Mucosa of rectum (tissue), 2 donors: ENCODE results near the gene GPT2.

Source experiments
- H3K27ac ChIP-seq, 2 donors: one replicate each; pipeline ENCODE4 v1.7.0; 2013; ENCODE audit warnings: inconsistent platforms in 2 of 2, low read depth in 2 of 2, low read length in 2 of 2
- H3K27me3 ChIP-seq, 2 donors: one replicate each; pipeline ENCODE4 v1.7.0; 2013; ENCODE audit warnings: low read length in 2 of 2; ENCODE audit not compliant: control insufficient read depth in 2 of 2, insufficient read depth in 2 of 2
- H3K36me3 ChIP-seq, 2 donors: one replicate each; pipeline ENCODE4 v1.7.0; 2013; ENCODE audit warnings: low read length in 2 of 2; ENCODE audit not compliant: control insufficient read depth in 2 of 2, insufficient read depth in 2 of 2
- H3K4me1 ChIP-seq, 2 donors: one replicate each; pipeline ENCODE4 v1.7.0; 2013; ENCODE audit warnings: low read length in 2 of 2, mild to moderate bottlenecking in 1 of 2; ENCODE audit not compliant: control insufficient read depth in 2 of 2, insufficient read depth in 2 of 2
- H3K4me3 ChIP-seq, 2 donors: one replicate each; pipeline ENCODE4 v1.7.0; 2013; ENCODE audit warnings: low read length in 2 of 2
- H3K9ac ChIP-seq, 2 donors: one replicate each; pipeline ENCODE4 v1.7.0; 2013; ENCODE audit warnings: low read length in 2 of 2, low read depth in 1 of 2, mild to moderate bottlenecking in 1 of 2
- H3K9me3 ChIP-seq, 2 donors: one replicate each; pipeline ENCODE4 v1.7.0; 2013; ENCODE audit warnings: low read length in 2 of 2; ENCODE audit not compliant: control insufficient read depth in 2 of 2
- donor health status: healthy.
- donor health status: Normal muscosa, but diverticular disease.

GPT2 gene

GRCh38 chr16:46968063-46968435 is 83.9 kb downstream of the GPT2 start:
- Histone ChIP-seq H3K36me3 (peaks cover 57 to 69% of the 10 kb centered on the region in 2 donors), H3K27ac (no peak overlapping the region), H3K4me1 (peaks cover 6 to 14% of the 10 kb centered on the region in 2 donors), H3K9ac (no peak overlapping the region), H3K4me3 (no peak overlapping the region), H3K9me3 (no peaks in the 10 kb centered on the region), H3K27me3 (no peaks in the 10 kb centered on the region)

DNA sequence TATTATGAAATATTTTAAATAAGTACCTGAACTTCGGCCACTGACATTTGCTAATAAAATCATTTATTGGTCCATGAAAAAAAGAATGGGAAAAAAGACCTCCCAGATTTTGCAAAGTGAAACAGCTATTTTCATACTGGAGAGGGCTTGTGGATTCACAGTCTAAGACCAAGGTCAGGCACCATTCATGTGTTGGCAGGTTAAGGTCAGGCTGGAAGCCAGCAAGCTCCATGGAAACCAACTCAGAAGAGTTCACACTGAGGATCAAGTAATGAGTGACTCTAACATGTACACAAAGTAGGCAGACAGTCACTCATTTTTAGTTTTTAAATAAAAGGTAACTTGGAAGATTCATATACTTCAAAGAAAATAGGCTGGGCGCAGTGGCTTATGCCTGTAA is 85.9 kb downstream of the GPT2 start:
- peaks cover 43 to 50% of the 10 kb centered on the region in 2 donors for H3K36me3 ChIP-seq
- no peak overlapping the region for H3K27ac ChIP-seq

DNA sequence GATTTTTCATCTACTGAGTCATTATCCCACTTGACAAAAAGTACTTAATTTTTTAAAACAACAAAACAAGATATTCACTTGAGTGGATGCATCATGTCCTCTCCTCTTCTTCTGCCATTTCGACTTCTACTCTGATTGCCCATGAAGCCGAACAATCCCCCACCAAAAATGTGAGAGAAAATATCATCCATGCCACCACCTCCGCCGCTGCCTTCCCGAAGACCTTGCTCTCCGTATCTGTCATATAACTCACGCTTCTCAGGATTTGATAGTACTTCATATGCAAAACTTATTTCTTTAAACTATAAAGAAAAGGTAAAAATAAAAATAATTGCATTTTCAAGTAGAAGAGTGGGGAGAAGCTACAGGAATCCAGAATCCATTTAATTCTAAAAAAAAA is 87.1 kb downstream of the GPT2 start:
- Histone ChIP-seq H3K9me3 (no peaks in the 10 kb centered on the region), H3K9ac (no peak overlapping the region), H3K4me1 (peaks cover 16 to 19% of the 10 kb centered on the region in 2 donors), H3K36me3 (peaks cover 38% of the 10 kb centered on the region in 2 donors), H3K27me3 (no peaks in the 10 kb centered on the region), H3K4me3 (no peak overlapping the region), H3K27ac (no peak overlapping the region)

More for the DNA sequence above, 85.9 kb downstream of the GPT2 start:
- peaks cover 16 to 19% of the 10 kb centered on the region in 2 donors for H3K4me1 ChIP-seq
- H3K4me3 ChIP-seq = no peak overlapping the region
- no peak overlapping the region for H3K9ac ChIP-seq
- H3K27me3 ChIP-seq = no peaks in the 10 kb centered on the region
- no peaks in the 10 kb centered on the region for H3K9me3 ChIP-seq

DNA sequence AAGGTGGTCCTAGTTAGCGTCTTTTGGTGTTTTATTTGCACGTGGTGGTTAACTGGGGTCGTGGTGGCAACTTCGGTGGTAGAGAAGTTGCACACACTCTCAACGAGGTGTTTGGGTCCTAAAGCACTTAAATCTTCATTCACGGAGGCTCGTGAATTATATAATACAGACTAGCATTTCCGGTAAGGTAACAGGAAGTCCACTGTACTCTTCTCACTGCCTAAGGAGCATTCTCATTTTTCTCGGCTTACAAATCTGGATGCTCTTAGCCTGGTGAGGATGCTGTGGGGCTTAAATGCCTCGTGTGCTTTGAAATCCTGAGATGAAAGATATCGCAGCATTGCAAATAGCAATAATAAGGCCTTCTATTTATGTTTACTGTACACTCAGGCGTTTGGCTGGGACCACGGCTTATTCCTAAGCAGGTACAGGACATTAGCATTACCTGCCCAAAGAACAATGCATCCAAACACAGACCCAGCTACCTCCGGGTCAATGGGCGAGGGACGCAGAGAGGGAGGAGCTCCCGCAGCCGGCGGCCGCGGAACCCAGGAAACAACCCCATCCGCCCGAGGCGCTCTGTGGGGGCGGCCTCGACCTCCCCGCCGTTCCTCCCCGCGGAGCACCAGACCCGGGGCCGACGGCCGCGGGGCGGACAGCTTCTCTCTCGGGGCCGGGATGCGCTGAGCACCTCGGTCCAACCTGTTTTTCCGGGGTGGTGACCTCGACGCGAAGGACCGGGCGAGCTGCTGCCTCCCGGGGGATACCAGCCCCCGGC is 88.5 kb downstream of the GPT2 start:
- H3K4me3 ChIP-seq = peak overlapping the region; percentile 90 to 96
- peaks cover 16 to 17% of the 10 kb centered on the region in 2 donors for H3K4me1 ChIP-seq
- H3K9ac ChIP-seq = peak overlapping the region; percentile 94 to 96
- H3K27ac ChIP-seq = peak overlapping the region; percentile 97 to 98
- no peaks in the 10 kb centered on the region for H3K27me3 ChIP-seq
- peaks cover 26% of the 10 kb centered on the region in 2 donors for H3K36me3 ChIP-seq
- no peaks in the 10 kb centered on the region for H3K9me3 ChIP-seq

DNA sequence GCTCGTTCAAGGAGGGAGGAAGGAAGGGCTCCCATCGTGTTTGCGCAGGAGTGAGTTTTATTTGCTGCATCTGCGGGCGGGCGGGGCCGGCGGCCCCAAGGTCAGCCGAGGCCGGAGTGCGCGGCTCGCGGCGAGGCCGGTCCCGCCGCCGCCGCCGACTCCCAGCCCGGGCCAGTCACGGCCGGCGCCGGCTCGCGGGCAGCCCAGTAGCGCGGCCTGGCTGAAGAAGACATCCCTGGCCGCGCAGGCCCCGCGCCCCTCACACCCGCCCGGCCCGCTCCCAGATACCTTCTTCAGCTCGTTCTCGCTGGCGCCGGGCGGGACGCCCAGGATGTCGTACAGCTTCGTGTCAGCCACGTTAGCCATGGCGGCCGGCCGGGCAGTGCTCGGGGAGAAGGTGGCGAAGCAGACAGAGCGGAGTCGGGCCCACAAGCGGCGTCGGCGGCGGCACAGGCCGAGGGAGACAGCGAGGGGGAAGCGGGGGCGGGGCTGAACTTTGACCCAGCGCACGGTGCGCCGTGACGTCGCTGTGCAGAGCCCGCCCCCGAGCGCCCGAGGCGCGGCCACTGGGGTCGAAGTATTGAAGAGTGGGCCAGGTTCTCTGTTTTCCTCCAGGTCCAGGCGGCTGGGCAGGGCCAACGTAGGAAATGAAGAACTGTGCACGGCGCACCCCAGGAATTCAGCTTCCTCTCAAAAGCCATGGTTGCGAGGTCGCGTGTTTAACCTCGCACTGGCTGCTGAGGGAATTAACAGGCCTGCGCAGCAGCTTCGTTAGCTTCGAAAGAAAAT is 89.2 kb downstream of the GPT2 start, which contains the start of gene DNAJA2:
DNAJA2 (minus strand) TSS at position 468 of the 789 bp plus-strand sequence; CDS start at position 366, 102 bp downstream.
- Histone ChIP-seq H3K4me3 (peak within 1 kb of the TSS; percentile 90 to 96), H3K27ac (peak within 1 kb of the TSS; percentile 97 to 98)

GRCh38 chr16:46973996-46974324 is 89.8 kb downstream of the GPT2 start:
- Histone ChIP-seq H3K9me3 (no peaks in the 10 kb centered on the region), H3K27me3 (no peaks in the 10 kb centered on the region), H3K9ac (peak overlapping the region; percentile 94 to 96), H3K27ac (peak overlapping the region; percentile 97 to 98), H3K4me1 (peaks cover 16 to 17% of the 10 kb centered on the region in 2 donors), H3K36me3 (peaks cover 12 to 13% of the 10 kb centered on the region in 2 donors), H3K4me3 (peak overlapping the region; percentile 90 to 96)

More for the DNA sequence above, 89.2 kb downstream of the GPT2 start, which contains the start of gene DNAJA2:
- Histone ChIP-seq H3K36me3 (peaks cover 18% of the 10 kb centered on the region in 2 donors), H3K9ac (peak within 1 kb of the TSS; percentile 94 to 96), H3K27me3 (no peaks in the 10 kb centered on the region), H3K4me1 (peaks cover 16 to 17% of the 10 kb centered on the region in 2 donors), H3K9me3 (no peaks in the 10 kb centered on the region)

- no peaks in the 10 kb centered on the region for H3K27me3 ChIP-seq
- H3K27ac ChIP-seq = peak overlapping the region; percentile 97 to 98
Observed at GRCh38 chr16:46974352-46974751, 90.2 kb downstream of the GPT2 start.

GRCh38 chr16:46975165-46975564 is 91.0 kb downstream of the GPT2 start:
- Histone ChIP-seq H3K9me3 (no peaks in the 10 kb centered on the region), H3K4me1 (peaks cover 15 to 16% of the 10 kb centered on the region in 2 donors), H3K27me3 (no peaks in the 10 kb centered on the region), H3K9ac (no peak overlapping the region), H3K4me3 (no peak overlapping the region), H3K27ac (no peak overlapping the region), H3K36me3 (peaks cover 5% of the 10 kb centered on the region in 2 donors)

More at GRCh38 chr16:46974352-46974751, 90.2 kb downstream of the GPT2 start:
- Histone ChIP-seq H3K36me3 (peaks cover 8 to 10% of the 10 kb centered on the region in 2 donors), H3K9ac (peak overlapping the region; percentile 94 to 96), H3K4me1 (peaks cover 15 to 16% of the 10 kb centered on the region in 2 donors), H3K4me3 (peak overlapping the region in 1 of 2 donors; percentile 96), H3K9me3 (no peaks in the 10 kb centered on the region)

GRCh38 chr16:46975908-46976470 is 91.8 kb downstream of the GPT2 start:
- Histone ChIP-seq H3K27ac (no peak overlapping the region), H3K36me3 (peaks cover 2 to 4% of the 10 kb centered on the region in 2 donors), H3K9ac (no peak overlapping the region), H3K27me3 (no peaks in the 10 kb centered on the region), H3K9me3 (no peaks in the 10 kb centered on the region), H3K4me3 (no peak overlapping the region), H3K4me1 (peaks cover 15 to 16% of the 10 kb centered on the region in 2 donors)
